GM12874 (cell line): ENCODE data around the gene AMZ1.

Source experiments
- TF ChIP-seq, protein P1 (sequence below): IDR thresholded peaks from 2 replicates; pipeline ENCODE4 v1.5.1; 2011; ENCODE audit warnings: low read depth, mild to moderate bottlenecking, control low read depth, low read length, moderate library complexity; ENCODE audit not compliant: insufficient read depth

Gene AMZ1

GRCh38 chr7:2760098-2760889 is 72.3 kb downstream of the AMZ1 start:
- TF ChIP-seq, protein P1, sequence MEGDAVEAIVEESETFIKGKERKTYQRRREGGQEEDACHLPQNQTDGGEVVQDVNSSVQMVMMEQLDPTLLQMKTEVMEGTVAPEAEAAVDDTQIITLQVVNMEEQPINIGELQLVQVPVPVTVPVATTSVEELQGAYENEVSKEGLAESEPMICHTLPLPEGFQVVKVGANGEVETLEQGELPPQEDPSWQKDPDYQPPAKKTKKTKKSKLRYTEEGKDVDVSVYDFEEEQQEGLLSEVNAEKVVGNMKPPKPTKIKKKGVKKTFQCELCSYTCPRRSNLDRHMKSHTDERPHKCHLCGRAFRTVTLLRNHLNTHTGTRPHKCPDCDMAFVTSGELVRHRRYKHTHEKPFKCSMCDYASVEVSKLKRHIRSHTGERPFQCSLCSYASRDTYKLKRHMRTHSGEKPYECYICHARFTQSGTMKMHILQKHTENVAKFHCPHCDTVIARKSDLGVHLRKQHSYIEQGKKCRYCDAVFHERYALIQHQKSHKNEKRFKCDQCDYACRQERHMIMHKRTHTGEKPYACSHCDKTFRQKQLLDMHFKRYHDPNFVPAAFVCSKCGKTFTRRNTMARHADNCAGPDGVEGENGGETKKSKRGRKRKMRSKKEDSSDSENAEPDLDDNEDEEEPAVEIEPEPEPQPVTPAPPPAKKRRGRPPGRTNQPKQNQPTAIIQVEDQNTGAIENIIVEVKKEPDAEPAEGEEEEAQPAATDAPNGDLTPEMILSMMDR, result 0 out of 2 replicates have a peak, but pooled peaks have one; percentile 20

DNA sequence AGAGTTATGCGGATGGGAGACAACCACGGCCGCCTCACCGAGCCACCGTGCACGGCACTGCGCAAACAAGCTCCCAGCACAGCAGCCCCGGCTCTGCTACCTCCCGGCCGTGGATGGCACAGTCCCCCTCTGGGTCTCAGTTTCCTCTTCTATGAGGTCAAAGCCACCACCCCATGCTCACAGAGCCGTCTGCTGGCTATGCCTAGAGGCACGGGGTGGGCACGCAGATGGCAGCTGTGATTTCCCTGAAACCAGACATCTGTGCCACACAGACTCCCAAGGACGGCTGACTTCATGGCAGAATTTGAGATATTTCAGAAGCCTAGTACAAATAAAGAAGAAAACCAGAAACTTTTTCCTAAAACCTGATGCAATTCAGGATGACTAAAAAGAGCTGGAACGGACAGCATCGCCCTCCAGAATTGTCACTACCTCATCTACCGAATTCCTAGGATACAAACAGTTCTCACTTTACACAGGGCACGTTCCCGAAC is 73.2 kb downstream of the AMZ1 start:
- TF ChIP-seq, protein P1, result no peak

DNA sequence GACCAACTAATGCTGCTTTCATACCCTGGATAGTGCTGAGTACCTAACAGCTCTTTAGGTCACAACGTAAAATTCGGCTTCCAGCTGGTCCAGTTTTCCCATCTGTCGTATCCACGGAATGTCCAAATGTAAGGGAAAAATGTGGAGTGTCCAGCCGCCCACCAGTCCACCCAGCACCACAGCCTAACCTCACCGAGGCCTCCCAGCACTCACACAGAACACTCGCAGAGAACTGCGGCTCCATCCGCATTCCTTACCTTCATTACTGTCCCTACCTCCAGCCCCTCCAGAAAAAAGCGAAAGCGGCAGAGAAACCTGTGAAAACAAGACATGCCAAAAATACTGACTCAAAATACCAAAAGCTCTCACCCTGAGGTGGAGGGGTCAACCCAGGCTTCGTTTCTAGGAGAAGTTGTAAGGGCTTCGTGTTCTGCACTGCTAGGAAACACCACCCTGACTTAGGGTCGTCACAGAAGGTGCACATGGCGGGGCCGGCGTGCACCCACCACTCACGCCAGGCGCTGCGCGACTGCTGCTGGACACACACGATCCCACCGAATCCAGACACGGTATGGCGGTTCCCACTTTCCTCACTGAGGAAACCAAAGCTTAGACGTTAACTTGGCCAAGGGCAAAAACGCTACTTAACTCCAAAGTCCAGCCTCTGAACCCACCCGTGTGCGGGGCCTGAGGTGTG is 73.9 kb downstream of the AMZ1 start:
- TF ChIP-seq, protein P1, result no peak

DNA sequence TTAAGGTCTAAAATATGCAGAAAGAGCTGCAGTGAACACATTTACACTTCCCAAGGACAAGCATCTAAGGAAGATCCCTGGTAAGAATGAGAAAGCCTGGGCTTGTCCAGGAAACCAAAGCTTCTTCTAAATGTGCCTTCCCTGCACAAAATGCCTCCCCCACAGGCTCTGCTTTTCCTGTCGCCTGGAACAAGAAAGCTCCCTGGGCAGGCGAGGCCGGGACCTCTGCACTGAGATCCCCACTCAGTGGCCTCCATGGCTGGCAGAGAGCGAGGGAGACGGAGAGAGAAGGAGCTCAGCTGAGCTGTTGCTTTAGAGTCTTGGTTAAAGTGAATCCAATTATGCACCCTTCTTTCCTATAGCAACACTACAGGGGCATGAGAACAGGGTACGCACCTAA is 75.6 kb downstream of the AMZ1 start:
- TF ChIP-seq, protein P1, result no peak

DNA sequence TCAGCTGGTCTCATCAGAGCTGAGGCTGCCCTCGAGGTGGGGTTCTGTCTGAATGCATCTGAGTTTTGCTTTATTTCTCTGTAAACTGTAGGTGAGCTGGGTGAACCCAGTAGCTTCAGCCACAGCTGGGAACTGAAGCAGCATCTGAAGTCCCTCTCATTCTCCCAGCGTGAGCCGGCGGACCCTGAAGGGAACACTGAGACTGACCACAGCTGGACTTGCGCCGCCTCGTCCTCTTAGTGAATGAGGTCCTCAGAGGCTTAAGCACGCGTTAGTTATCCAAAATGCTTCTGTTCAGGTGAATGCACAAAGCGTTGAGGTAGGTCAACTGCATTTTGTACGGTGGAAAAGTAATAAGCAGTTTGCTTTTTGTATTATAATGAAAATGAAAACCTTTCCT is 76.6 kb downstream of the AMZ1 start:
- TF ChIP-seq, protein P1, result no peak
